Inferior parietal cortex (tissue), 1 donor: Measurements from ENCODE around the gene ERP27.

Source experiments
- DNase-seq: peaks from one replicate; pipeline ENCODE4 v3.0.0-alpha.2; 2016; ENCODE audit errors: extremely low spot score

ERP27 gene

DNA sequence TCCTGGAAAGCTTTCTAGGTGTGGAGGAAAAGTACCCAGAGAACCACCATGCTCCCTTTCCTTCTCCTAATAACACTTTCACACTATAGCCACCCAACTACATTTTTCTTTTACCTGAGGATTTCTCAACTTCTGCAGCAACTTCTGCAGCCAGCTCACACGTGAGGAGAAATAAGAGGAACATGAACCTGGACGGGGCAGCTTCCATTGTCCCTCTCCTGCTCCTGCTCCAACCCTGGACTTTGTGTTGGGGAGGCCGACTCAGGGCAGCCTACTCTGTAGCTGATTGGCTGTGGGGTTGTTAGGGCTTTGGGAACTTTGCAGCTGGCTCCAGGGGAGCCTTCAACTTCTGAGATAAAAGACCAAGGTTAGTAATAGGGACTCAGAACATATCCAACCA is at the start of gene ERP27:
Gene ERP27, minus strand, starts transcription at position 237 of the 400 bp plus-strand sequence. Its CDS starts 29 bp downstream, at position 208.
- DNase-seq, result no peak

- no peak for DNase-seq
Observed at GRCh38 chr12:14988035-14988434, 49.7 kb upstream of the ERP27 start.

DNA sequence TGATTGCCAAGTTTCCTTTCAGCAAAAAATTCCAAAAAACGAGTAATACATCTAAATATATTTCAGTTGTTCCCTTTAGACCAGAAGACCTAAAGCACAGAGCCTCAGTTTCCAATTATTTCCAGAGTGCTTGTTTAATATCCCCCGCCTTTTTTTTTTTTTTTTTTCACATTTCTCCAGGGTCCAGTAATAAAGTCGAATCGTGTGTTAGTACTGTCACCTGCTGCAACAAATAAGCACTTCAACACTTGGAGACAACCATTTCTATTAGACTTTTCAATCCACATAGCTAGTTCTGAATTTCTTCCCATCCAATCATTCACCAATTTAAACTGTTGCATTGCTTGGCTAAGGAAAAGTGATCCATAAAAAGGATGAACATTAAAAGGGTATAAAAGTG is 48.1 kb upstream of the ERP27 start:
- no peak for DNase-seq

DNA sequence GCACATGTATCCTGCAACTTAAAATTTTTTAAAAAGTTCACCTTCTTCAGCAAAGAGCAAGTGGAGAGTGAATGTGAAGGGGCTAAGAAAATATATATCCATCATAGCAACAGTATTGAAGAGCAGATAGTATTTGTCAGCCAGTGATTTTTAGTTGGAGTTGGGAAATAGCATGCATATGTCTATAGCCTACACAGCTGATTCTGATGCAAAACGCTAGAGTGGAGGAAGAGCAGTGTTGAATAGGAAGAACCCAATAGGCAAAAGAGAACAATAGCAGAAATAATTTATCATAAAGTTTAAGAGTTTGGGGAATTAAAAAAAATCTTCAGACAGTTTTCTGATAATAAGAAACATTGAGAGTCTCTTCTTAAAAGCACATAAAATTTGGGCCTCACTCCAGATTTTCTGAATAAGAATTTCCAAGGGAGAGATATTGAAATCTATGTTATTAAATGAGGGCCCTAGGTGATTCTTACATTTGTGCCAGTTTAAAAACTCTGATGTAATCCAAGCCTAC is 46.5 kb upstream of the ERP27 start:
- DNase-seq, result no peak

DNA sequence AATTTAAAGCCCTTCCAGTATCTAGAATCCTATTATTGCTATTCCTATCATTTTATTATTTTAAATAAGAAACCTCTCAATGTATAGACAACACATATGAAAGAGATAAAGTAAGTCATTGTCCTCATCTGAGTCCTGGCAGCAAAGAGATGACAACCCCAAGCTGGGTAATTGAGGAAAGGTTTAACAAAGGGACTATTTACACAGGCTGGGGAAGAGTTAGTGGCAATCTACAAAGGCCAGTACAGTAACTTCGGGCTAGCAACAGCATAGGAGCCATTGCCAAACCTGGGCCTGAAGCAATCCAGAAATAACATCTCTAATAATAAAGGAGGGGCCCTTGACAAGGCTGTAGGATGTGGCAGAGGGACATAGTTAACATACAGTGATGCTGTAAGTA is 45.7 kb upstream of the ERP27 start:
- no peak for DNase-seq

DNA sequence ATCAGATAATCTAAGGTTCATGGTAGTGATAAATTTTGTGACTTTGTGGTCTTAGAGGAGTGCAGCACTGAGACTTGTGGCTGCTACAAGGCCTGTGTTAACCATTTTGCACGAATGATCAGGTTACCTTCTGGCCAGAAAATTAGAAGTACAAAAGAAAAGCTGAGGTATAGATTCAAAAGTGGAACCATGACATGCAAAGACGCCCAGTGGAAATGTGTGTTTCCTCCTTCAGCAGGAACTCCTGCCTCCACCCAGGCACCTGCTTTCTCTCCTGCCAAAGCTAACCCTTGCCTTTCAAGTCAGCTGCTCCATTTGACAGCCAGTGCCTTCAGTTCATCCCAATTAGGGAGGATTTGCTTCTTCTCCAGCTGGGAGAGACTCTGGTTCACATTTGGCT is 44.7 kb upstream of the ERP27 start:
- DNase-seq, result no peak

- no peak for DNase-seq
Observed at GRCh38 chr12:14982562-14982961, 44.2 kb upstream of the ERP27 start.

DNA sequence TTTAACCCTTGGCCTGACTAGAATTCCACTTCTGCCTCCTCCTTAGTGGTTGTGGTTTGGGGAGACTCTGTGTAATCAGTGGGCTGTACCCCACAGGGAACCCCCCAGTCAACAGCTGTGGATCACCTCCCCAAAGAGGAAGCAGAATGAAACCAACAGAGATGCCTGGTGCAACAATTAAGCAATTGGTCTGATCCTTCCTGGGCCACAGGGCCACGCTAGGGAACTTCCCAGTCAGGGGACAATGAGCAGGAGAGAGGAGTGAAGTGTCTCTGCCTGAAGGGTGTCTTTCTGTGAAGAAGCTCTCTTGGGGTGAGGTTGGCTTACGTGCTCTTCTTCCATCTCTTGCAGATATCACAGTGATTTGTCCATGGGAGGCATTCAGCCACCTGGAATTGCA is 42.7 kb upstream of the ERP27 start:
- DNase-seq, result no peak

GRCh38 chr12:14979468-14979867 is 41.1 kb upstream of the ERP27 start:
- no peak for DNase-seq

DNA sequence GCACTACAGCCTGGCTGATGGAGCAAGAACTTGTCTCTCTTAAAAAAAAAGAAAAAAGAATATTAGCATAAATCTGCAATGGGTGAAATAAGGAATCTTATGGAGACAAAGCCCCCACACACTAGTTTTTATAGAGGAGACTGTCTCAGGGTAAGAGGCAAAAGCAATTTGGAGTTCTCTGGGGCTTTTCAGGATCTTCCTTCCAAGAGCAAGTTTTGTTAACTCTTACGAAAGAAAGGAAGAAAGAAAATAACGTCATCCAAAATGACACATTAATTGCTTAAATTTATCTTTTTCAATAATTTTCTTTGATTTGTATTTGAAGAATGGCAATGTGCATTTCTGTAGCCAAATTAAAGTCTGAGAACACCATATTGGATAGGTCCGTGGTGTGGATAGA is 38.3 kb upstream of the ERP27 start:
- no peak for DNase-seq

DNA sequence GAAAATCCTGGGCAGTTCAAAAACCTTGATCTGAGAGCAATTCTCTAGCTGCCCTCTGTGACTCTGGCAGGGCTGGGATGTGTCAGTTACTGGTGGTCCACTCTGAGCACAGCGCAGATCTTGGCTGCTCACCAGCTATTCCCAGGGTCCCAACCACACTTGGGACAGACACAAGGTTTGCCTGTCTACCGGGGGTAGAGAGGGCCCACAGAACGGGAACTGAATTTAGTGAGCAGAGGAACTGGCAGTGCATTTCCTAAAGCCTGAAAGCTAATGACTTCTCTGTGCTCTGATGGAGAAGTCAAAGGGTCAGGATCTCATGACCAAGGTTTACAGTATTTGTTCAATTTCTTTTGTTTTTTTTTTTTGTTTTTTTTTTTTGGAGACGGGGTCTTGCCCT is 37.1 kb upstream of the ERP27 start:
- DNase-seq, result no peak

DNA sequence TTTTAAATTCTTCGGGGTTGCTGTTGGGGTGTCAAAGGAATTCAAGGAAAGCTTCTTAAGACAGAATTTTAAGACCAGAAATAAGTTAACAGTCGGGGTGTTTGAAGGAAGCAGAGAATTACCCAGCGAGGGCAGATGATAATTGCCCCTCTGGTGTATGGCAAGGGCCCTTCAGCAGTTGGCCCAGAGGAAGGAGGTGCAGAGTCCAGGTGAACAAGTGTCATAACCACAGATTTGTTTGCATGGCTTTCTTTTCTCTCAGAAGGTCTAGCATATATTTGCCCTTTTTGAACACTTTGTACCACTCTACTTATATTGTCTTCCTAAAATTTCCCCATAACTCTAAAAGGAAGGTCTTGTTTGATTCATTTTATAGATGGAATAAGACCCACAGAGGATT is 36.3 kb upstream of the ERP27 start:
- no peak for DNase-seq

GRCh38 chr12:14972816-14973215 is 34.5 kb upstream of the ERP27 start, which contains the start of gene PDE6H:
Gene PDE6H, plus strand, starts transcription at chr12:14973042. Its CDS starts 4,971 bp downstream, at chr12:14978013.
- no peak for DNase-seq

GRCh38 chr12:14970473-14970872 is 32.1 kb upstream of the ERP27 start:
- no peak for DNase-seq

DNA sequence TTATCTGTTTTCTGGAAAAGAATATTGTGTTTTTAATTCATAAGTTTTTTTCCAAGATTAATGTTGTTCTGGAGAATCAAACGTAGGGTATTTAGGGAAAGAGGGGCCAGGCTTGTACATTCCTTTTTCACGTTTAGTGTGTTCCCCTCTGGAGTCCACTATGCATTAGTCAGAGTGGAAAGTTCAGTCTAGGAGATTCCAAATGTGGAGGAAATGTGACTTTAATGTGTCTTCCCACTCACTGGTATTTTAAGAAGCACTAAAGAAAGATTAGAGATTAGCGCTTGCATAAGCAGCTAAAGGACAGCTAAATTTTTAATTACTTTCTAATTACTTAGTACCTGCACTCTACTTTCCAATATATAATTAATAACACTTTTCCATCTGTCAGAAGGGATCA is 30.1 kb upstream of the ERP27 start:
- no peak for DNase-seq

DNA sequence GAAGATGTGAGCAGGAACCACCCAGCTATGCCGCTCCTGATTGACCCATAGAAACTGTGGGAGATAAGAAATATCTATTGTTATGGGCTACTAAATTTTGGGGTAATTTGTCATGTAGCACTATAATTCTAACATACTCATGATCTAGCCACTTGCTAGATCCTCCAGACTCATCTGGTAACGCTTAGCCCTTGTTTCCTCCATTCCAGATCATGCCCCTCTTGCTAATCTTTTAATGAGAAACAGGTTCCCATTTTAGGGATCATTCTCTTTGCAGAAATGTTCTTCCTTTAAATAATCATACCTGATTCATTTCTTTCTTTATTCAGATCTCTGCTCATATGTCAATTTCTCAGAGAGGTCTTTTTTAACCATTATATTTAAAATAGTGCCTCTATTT is 26.9 kb upstream of the ERP27 start:
- DNase-seq, result no peak

DNA sequence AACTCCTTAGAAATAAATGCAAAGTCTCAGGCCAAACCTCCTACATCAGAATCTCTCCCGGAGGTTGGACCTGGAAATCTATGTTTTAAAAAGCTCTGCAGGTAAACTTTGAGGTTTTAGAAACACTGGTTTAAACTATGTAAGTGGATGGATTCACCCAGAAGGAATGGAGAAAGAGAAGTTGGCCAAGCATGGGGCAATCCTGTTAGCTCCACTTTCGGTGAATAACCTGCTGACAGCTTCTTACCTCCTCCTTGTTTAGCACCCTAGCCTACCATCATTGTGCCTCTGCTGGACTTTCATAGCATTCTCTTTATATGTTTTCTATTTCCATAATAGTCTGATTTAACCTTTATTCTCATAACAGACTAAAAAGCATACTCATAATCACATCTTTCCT is 26.1 kb upstream of the ERP27 start:
- no peak for DNase-seq

DNA sequence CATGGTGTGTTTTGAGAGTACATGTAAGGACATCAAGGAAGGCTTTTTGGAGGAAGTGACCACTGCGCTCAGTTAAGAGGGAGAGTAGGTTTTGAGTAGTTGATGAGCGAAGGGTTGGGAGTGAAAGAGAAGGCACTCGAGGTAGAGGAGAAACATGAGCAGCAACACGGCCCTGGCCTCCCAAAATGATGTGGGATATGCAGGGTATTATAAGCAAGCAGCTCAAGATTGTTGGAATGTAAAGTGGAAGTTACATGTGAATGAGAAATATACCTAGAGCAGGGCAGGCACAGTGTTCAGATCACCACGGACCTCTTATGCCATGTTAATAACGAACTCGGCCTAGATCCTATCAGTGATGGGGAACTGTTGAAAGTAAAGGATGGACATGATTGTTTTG is 25.2 kb upstream of the ERP27 start:
- no peak for DNase-seq

DNA sequence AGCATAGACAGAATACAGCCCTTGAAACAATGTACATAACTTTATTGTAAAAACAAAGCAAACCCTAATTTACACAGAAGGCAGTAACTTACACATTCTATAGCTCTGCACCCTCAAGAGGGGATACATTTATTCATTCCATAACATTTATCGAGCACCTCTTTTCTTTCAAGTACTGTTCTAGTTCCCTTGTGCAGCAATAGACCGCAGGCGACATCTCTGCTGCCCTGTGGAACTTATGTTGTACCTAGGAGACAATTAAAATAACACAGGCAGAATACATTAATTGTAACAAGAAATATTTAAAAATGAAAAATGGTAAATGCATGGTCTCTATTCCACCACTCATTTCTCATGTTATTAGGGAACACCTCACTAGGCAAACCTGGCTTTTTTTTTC is 24.5 kb upstream of the ERP27 start:
- no peak for DNase-seq

- no peak for DNase-seq
Observed at GRCh38 chr12:14962153-14962539, 23.8 kb upstream of the ERP27 start.

DNA sequence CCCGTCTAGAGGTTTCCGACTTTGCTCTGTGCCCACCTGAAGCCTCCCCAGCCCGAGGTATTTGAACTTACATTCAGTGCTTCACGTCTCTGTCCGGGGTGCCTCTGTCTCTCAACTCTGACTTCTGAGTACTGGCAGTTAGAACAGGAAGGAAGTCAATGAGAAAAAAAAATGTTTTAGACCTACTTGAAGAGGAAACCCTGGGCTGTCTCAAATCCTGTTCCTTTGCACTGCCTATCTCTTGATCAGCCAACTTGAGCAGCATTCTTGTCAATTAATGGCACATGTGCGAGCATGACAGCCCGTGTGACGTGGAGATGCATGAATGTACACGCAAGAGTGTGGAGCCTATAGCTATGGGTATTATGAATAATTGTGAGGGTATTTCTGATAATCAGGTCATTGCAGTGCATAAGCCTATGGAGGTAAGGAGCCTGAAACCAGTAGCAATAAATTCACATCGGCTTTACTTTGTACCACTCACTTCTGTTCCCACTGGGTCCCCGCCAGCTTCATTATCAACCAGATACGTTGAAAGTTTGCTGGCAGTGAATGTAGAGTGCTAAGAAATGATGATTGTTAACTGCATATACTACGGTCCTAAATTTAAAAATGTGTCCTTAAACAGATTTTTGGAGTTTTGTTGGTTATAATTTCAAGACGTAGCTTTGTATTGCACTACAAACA is 23.3 kb upstream of the ERP27 start, which contains the start of gene ARHGDIB:
Gene ARHGDIB, minus strand, starts transcription at position 136 of the 687 bp plus-strand sequence. CDS start 10,889 bp downstream, outside the sequence.
- DNase-seq, result no peak

- no peak for DNase-seq
Observed at GRCh38 chr12:14960548-14961465, 22.5 kb upstream of the ERP27 start.
